Stimulated activated CD4-positive, alpha-beta T cell treated with anti-CD3 and anti-CD28 coated beads, Interleukin-12 subunit alpha, Interleukin-12 subunit beta, amount 100 ng/mL, for 4 hours (primary cell): ENCODE data around the gene CPA5.

Source experiments
- DNase-seq: peaks from one replicate; pipeline ENCODE4 v3.0.0-alpha.2; 2020

CPA5 gene

DNA sequence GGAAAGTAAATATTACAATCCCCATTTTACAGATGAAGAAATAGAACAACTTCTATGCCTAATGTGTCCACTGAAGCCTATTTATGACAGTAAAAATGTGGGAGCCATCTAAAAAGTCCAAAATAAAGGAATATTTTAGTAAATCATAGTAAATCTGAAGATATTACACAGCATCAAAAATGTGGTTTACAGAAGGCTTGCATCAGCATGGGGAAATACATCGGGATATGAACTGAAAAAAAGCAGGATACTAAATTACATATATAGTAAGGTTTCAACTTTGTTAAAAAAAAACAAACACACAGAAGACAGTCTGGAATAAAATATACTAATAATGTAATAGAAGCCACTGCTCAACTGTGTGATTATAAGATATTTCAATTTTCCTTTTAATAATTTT lies 56.5 kb downstream of the CPA5 start:
- DNase-seq = no peak

DNA sequence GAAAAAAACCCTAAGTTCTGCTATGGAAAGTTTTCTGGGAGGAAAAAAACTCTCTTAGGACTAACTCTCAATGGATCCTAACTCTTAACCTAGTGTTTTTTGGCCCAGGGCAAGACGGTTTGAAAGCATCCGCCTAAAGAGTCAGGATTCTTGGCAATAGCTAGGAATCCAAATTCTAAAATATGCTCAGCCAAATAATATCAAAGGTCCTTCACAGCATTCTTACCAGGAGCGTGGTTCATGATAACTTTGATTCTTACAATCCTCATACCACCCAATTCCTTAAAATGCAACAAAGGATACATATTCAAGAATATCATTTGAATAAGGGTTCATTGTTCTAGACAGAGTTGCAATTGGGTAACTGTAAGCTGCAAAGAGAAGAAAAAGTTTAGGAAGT lies 57.0 kb downstream of the CPA5 start:
- no peak for DNase-seq

GRCh38 chr7:130405003-130405402 lies 60.4 kb downstream of the CPA5 start:
- no peak for DNase-seq

- no peak for DNase-seq
These were observed 64.6 kb downstream of the CPA5 start for GRCh38 chr7:130409067-130409711.

- no peak for DNase-seq
These were observed 65.1 kb downstream of the CPA5 start for GRCh38 chr7:130409712-130410072.

DNA sequence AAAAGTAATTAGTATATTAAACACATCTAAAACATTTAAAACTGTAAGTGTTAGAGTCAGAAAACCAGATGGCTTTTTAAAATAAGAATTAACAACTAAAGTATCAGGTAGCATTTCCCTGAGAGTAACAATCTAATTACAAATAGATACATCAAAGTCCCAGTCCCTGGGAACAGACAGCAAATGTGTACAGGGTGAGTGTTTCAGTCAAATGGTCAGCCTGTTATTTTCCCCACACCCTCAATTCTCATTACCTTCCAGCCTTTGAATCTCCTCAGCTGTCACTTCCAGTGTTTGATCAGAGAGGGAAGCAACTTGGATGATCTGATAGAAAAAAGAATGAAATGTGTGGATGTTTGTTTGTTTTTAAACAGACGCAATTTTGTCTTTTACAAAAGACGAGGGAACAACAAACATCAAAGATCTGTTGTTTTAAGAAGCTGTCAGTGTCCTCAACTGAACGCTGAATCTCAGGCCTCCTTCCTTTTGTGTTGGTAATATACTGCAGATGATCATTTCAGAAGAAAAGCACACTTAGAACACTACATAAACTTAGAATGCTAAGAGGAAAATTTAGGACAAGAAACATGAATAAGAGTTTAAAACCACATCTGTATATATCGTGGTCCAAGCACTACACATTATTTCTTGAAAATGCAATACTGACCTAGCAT lies 66.4 kb downstream of the CPA5 start:
- no peak for DNase-seq

- DNase-seq = no peak
These were observed 68.6 kb downstream of the CPA5 start for GRCh38 chr7:130413201-130413600.

GRCh38 chr7:130415006-130415405 lies 70.4 kb downstream of the CPA5 start:
- no peak for DNase-seq

DNA sequence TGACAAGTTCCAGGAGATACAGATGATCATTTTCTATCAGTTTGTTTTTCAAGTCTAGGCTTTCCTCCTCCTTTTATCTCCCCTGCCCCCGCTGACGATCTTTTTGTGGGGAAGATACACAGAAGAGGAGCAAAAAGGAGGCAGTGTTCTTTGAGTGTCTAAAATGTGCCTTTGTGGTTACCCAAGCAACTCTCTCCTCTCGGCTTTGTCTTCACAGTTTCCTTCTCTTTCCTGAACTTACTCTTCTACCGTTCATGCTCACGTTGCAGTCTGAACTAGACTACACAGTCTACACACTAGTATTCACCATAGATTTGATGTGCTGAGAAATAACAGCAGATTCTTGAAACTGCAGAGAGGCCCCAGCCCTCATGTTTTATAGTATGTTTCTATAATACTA lies 72.6 kb downstream of the CPA5 start:
- DNase-seq = no peak

DNA sequence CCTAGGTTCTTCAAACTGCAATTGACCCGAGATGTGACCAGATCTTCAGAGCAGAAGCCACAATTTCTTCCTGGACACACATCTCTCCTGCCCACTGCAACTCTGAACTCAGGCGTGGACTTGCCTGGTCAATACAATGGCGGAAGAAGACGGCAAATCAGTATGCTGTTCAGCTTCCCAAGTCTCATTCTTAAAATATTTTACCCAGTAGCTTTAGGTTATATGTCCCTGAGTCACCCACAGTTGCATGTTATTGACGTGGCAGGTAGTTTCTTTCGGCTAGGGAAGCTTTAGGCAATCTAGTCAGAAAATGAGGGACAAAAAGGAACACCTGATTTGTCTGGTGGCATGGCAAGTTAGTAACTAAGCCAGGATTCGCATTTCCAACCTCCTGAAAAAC lies 73.7 kb downstream of the CPA5 start:
- no peak for DNase-seq
